Measurements from ENCODE around the gene UTY.

Gene UTY

DNA sequence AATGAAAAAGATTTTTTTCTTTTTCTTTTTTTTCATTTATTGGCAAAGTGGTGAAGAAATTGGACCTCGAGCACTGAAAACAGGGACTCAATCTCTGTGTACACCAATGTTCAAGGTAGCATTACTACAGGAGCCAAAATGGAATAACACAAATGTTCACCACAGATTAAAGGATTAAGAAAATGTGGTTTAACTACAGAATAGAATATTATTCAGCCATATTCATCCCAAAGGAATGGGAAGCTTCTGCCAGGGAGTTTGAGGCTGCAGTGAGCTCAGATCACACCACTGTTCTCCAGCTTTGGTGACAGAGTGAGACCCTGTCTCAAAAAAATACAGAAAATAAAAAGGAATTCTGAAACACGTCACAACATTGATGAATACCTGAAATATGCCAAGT, 81.0 kb downstream of the UTY start:
- no peak for DNase-seq

DNA sequence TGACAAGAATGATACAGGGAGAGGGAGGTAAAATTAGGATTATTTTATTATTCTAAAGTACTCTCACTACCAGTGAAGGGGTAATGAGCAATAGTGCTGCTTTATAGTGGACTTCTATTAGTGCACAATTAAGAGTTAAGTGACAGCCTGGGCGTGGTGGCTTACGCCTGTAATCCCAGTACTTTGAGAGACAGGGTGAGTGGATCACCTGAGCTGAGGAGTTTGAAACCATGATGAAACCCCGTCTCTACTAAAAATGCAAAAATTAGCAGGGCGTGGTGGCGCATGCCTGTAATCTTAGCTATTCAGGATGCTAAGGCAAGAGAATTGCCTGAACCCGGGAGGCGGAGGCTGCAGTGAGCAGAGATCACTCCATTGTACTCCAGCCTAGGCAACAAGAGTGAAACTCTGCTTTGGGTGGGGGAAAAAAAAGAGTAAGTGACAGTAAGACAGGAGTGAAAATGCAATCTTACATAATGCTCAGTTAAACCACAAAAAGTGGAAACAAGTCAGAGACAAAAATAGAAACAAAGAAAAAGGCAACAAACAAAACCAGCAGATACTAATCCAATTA, 98.6 kb downstream of the UTY start:
- DNase-seq: no peak

DNA sequence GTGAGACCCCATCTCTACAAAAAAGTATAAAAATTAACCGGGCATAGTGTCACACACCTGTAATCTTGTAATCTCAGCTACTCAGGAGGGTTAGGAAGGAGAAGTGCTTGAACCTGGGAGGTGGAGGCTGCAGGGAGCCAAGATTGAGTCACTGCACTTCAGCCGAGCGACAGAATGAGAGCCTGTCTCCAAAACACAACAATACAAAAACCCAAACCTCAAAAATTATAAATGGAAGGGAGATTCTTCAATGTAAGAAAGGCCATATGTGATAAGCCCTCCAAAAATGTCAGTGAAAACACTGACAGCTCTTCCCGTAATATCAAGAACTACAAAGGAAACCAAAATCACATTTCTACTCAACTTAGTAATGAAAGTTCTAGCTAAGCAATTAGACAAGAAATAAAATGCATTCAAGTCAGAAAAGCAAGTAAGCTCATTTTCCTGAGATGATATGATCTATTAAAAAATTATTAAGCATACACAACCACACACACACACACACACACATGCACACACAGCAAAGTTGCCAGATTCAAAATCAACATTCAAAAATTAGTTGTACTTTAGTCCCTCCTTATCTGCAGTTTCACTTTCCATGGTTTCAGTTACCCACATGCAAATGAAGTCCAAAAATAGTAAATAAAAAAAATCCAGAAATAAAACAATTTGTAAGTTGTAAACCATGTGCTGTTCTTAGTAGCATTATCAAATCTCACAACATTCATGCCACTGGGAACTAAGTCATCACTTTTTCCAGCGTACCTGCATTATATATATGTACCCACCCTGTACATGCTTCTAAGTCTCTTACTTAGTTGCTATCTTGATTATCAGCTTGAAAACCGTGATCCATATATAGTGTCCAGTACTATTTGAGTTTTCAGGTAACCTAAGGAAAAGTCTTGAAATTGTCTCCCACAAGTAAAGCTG, 108.7 kb downstream of the UTY start:
- no peak for DNase-seq

DNA sequence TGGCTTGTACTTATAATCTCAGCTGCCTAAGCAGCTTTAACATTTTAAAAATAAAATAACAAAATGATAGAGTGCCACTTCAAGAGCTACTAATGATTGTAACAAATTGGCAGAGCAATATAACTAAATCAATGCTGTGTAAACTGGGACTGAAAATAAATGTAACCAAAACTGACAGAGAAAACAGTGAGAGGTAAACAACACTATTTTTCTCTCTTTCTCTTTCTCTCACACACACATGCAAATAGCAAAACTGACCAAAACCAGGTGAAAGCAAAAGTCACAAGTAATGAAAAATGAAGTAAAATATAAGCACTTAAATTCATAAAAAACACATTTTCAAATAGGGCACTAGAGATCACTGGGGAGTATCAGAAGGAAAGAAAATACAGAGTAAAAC, 109.6 kb downstream of the UTY start:
- no peak for DNase-seq

DNA sequence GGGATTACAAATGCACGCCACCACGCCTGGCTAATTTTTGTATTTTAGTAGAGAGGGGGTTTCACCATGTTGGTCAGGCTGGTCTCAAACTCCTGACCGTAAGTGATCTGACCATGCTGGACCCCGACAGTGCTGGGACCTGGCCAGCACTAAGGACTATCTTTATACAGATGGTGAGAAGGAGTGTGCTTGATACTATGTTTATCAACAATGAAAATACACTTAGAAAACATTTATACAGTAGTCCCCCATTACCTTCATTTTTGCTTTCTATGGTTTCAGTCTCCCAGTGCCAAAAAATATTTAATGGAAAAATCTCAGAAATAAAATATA, 111.4 kb downstream of the UTY start:
- no peak for DNase-seq

DNA sequence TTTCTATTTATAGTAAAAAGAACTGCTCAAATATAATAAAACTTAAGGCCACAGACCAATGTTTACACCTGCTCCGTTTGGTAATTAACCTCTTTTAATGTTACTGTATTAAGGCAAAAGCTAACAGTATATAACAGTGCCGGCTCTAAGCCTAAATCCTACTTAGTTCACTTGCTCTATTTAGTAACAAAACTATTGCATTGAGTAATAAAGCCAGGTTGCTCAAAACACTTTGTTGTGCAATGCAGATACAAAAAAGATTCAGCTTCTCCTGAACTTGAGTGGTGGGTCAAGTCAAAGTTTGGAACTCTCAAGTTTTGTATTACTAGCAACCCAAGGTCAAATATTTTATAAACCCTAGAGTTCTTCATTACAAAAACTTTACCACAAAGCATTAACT, 116.2 kb downstream of the UTY start:
- DNase-seq: no peak

DNA sequence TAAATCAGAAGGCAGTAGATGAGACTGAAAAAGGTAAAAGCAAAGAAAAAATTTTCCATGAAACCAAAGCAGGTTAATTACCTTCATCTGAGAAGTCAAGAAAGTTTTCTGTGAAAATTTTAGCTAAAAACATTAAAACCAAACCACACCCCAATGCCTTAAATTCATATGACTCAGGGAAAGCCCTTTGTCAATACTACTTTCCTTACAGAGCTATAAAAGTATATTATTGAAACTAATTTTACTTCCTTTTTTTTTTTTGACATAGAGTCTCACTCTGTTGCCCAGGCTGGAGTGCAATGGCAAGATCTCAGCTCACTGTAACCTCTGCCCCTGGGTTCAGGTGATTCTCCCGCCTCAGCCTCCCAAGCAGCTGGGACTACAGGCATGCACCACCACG, 117.2 kb downstream of the UTY start:
- DNase-seq: no peak

DNA sequence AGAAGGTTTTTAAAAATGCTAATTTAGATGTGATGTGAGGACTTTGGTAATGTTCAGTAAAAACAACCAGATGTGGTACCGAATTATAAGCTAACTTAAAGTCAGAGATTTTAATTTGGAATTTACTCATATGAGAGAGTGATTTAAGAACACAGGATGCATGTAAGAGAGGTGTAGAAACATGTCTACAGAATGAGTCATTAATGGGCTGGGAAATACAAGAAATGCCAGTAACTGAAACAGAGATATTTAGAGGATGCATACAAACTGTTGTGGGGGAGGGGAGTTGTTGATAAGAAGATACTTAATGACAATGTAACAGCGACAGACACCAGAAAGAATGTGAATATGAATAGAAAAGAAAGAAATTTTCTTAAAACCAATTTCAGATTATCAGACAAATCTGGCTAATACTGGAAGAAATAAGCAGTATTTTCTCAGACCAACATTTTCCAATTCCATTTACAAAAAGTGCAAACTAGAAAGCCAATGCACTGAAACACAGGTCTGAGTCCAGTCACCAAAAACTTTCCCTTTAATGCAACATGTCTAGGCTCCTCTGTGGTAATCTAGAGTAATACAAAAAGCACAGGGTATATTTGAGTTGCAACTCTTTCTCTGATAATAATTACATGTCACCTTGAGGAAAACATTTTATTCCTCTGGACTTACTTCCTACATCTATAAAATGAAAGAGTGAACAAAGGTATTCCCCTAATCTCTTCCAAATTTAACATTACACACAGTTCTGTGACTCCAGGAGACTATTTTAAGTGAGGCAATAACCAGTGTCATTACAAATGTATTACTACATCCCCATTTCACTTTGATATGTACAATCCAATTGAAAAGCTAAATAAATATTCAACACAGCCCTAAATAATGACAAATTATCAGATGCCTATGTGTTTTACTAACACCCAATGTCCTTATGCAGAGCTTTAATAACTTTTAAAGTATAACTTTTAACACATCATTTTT, 117.9 kb downstream of the UTY start:
- DNase-seq: no peak

DNA sequence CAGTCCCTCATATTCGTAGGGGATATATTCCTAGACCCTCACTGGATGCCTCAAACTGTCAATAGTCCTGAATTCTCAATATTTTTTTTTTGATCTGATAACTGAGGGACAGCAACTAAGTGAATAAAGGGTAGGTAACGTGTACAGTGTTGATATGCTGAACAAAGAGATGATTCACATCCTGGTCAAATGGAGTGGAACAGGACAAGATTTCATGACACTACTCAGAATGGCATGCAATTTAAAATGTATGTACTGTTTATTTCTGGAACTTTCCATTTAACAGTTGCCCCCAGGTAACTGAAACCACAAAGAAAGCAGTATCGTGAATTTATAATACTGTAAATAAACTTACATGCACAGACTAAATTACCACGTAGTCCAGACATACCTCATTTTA, 128.4 kb downstream of the UTY start:
- DNase-seq: no peak

DNA sequence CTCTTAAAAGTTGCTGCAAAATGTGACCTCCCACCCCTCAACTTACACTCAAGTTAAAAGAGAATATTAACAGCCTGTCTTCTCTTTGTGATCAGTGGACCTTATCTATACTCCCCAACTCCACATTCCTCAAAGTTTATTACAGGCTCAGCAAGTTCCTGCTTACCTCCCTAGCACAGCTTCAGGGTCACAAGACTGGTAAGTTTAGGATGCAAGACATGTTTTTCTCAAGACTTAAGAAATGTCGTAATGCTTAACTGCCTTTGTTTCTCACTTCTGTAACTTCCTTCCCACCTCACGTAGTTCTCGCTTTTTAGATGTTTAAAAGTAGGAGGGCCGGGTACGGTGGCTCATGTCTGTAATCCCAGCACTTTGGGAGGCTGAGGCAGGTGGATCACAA, 132.7 kb downstream of the UTY start:
- DNase-seq: no peak

DNA sequence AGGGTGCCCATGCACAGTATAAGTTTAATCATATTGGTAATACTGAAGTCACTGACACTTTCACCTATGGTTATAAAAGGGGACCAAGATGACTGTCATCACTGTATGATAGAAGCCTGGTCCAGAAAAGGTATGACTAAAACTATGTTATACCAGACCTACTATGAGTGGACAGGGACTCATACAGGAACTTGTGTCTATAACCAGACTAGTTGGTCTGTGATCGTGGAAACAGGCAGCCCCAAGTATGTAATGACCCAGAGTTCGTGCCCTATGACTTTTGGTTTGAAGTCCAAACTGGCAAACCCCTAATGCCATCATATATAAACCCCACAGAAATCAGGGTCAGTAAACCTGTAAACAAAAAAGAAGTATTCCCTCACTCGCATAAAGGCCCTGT, 134.3 kb downstream of the UTY start:
- no peak for DNase-seq

DNA sequence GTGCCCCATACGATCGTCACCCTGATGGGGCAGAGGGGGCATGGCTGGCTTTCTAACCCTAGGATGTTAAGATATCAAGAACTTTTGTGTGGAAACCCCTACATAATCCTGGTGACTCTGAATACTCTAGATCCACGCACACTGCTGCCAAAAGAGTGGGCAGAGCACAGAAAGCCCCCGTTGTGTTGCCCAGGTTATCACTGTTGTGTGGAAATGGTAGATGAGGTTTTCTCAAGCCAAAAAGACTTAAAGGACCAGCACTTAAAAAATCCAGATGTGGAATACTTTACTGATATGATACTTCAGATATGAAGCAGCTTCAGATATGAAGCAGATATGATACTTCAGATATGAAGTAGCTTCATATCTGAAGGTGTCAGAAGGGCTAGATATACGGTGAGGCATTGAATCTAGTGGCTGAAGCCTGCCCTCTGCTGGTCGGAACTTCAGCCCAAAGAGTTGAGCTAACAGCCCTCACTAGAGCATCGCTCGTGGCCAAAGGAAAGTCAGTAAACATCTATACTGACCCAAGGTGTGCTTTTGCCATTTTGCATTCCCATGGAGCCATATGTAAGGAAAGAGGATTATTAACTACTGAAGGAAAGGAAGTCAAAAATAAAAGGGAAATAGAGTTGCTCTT, 136.4 kb downstream of the UTY start:
- no peak for DNase-seq

DNA sequence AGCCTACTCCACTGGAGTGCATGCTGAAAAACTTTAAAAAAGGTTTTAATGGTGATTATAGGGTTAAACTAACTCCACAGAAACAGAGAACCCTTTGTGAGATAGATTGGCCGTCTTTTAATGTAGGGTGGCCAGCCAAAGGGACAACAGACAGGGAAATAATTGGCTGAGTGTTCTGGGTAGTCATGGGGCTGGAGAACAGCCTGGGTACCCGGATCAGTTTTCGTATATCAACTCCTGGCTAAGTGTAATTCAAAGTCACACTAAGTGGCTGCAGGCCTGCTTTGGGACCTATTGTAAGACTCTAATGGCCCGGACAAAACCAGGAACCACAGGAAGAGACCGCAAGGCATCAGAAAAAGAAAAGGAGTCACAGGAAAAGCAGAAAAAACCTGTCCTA, 139.9 kb downstream of the UTY start:
- DNase-seq: no peak

DNA sequence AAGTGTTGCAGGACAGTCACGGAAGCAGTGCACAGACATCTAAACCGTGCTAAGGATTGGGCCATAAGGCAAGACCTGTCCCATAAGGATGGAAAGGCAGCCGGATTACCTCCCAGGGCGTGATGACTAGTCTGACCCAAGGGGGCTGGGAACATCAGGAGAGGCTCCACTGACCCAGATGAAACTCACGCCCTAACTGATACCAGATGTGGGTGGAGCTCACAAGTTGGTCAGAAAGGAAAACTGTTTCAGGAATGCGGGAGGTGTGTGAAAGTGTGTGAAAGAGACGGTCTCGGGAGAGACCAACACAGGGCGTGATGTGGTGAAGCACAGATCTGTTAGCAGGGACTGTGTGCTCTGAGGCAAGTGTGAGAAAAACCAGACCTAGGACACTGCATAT, 140.5 kb downstream of the UTY start:
- DNase-seq: no peak

DNA sequence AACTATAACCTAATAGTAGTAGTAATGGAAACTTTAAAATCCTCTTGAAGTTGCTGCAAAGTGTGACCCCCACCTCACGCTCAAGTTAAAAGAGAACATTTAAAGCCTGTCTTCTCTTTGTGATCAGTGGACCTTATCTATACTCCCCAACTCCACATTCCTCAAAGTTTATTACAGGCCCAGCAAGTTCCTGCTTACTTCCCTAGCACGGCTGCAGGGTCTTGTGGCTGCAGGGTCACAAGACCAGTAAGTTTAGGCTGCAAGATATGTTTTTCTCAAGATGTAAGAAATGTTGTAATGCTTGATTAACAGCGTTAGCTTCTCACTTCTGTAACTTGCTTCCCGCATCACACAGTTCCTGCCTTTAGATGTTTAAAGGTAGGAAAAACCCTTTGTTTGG, 141.1 kb downstream of the UTY start:
- no peak for DNase-seq

DNA sequence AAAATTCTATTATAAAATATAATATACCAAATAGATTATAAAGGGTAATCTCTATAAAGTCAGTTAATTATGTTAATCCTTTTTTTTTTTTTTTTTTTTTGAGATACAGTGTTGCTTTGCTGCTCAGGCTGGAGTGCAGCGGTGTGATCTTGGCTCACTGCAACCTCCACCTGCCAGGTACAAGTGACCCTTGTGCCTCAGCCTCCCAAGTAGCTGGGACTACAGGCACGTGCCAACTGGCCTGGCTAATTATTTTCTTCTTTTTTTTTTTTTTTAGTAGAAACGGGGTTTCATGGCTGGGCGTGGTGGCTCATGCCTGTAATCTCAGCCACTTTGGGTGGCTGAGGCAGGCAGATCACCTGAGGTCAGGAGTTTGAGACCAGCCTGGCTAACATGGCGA, 141.9 kb downstream of the UTY start:
- no peak for DNase-seq

DNA sequence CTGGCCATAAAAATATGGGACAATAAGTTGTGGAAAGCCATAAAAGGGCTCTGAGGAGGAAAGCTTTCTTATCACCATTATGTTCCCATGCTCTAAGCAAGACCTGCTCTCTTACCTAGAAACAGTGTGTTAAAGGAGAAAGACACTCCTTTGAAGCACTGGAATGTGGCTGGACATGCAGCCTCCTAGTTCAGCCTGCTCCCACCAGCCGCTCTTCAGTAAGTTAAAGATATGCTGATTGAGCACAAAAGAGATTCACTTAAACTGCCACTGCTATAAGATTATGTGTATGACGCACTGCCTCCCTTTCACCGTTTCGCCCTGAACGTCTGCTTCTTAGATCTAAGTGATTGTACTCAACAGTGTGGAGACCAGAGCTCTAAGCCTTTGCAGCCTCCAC, 146.0 kb downstream of the UTY start:
- no peak for DNase-seq

DNA sequence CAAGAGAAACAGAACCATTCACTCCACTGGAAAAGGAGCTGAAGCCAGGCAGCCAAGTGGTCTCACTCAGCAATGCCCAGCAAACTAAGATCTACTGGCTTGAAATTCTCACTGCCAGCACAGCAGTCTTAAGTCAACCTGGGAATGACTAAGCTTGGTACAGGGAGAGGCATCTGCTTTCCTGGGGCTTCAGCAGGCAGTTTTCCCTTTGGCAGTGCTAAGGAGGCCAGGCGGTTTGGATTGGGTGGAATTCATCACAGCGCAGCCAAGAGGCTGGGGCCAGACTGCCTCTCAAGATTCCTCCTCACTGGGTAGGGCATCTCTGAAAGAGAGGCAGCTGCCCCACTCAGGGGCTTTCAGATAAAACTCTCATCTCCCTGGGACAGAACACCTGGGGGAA, 149.2 kb downstream of the UTY start:
- DNase-seq: no peak

DNA sequence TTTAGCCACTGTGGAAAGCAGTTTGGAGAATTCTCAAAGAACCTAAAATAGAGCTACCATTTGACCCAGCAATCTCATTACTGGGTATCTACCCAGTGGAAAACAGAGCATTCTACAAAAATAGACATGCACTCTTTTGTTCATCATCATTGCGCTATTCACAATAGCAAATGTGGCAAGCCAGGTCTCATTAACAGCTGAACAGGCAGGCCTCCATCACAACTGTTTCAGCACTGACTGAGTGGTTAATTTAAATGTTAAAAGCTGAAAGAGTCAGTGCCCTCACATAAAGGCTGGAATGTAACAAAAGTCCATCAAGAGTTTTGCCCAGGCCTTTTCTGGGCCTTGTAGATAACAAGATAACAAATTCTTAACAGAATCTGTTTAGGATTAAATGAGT, 166.9 kb downstream of the UTY start:
- no peak for DNase-seq

DNA sequence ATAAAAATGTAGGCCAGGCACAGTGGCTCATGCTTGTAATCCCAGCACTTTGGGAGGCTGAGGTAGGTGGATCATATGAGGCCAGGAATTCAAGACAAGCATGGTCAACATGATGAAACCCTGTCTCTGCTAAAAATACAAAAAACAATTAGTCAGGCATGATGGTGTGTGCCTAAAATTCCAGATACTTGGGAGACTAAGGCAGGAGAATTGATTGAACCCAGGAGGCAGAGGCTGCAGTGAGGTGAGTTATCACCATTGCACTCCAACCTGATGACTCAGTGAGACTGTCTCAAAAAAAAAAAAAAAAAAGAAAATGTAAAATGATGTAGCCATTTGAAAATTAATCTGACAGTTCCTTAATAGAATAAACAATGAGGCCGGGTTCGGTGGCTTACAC, 171.9 kb downstream of the UTY start:
- no peak for DNase-seq

DNA sequence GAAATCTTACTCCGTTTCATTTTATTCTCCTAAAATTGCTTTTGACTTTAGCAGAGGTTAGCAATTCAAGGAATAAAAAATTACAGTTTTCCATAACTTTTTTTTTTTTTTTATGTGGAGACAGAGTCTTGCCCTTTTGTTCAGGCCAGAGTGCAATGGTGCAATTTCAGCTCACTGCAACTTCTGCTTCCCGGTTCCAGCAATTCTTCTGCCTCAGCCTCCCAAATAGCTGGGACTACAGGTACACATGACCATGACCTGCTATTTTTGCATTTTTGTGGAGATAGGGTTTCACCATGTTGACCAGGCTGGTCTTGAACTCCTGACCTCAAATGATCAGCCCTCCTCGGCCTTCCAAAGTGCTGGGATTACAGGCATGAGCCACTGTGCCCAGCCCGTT, 179.0 kb downstream of the UTY start:
- DNase-seq: no peak

DNA sequence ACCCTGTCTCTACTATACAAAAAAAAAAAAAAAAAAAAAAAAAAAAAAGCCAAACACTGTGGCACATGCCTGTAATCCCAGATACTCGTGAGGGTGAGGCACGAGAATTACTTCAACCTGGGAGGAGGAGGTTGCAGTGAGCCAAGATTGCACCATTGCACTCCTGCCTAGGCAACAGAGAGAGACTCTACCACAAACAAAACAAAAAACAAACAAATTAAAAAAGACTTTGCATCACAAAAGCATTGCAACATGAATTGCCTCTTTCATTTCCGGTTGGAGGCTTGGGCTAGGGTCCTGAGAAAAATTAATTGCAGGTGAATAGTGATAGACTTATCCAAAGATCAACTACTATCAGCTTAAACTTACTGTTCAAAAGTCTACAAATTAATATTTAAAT, 180.4 kb downstream of the UTY start:
- no peak for DNase-seq

DNA sequence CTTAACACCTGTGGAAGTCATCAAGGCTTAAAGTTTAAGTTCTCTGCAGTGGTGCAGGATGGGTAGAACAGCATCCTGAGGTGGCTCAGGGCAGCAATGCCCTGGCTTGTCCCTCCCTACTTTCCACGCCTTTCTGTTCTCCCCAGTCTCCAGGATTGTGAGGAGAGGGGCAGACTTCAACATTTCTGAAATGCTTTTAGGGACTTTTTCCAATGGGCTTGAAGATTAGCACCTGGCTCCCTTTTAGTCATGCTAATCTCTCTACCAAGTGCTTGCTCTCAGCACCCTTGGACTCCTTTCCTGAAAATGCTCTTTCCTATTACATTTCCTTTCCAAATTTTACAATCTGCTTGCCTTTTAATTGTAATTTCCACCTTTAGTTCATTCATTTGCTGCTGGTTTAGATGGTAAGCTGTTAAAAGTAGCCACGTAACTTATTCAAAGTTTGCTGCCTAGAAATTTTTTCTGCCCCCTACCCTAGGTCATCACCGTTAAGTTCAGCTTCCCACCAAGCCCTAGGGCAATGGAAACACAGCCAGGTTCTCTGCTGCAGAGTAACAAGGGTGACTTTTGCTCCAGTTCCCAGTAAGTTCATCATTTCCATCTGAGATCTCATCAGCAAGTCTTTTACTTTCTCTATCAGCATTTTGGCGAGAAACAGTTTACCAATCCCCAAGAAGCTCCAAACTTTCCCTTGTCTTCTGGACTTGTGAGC, 183.5 kb downstream of the UTY start:
- DNase-seq: no peak
